HepG2 (cell line): ENCODE data around the gene PBX4. TPM values are rescaled to one million over a fixed set of nuclear protein-coding genes. Genes with fewer than 3 reads are reported as not detected.
A peak's percentile ranks its signal among the peaks of the same experiment; 100 is the strongest.

Source experiments
- ATAC-seq: fragments of 200-7000 bp; cut with Tn5 transposase; 3 replicates; pipeline ENCODE4 v1.9.1; 2020; ENCODE audit warnings: mild to moderate bottlenecking, moderate library complexity
- BruUV-seq: library from RNA; stranded (reverse); fragments of 400-500 nt; replicated peaks from 2 replicates; lab custom pipeline; 2021; lab: Mats Ljungman, UMichigan
- CTCF ChIA-PET: fragments of 300-600 bp; formaldehyde crosslinking; extraction: SDS; loops from one replicate; lab custom pipeline; 2021; ENCODE audit warnings: low total read pairs, inconsistent platforms, low intra/inter-chr PET ratio; lab: Yijun Ruan, JAX
- POLR2A ChIA-PET: fragments of 350-600 bp; sonication (Branson Sonifier 250); formaldehyde crosslinking; loops from one replicate; lab custom pipeline; 2020; ENCODE audit warnings: antibody characterized with exemption, inconsistent platforms; lab: Yijun Ruan, JAX
- DNase-seq: peaks from one replicate; pipeline ENCODE4 v3.0.0-alpha.2; 2015; ENCODE audit warnings: low spot score
- FAIRE-seq: peaks from 3 replicates; lab custom pipeline; 2011; peaks lifted over from hg19 to GRCh38; lab: Jason Lieb, UNC
- H2AFZ ChIP-seq: one replicate; pipeline ENCODE4 v1.6.1; 2011; ENCODE audit warnings: low read length, inconsistent platforms
- H3K27ac ChIP-seq: fragments of 300-600 bp; 3 replicates; pipeline ENCODE4 v1.8.0; 2011; ENCODE audit warnings: mixed run types, mild to moderate bottlenecking, mixed read lengths, low read length, inconsistent platforms; ENCODE audit not compliant: insufficient read depth; ENCODE audit errors: extremely low read length
- H3K27me3 ChIP-seq, 2 experiments: fragments of 200-600 bp in 1 of 2; 2 replicates in 1 of 2; 3 replicates in 1 of 2; pipeline versions ENCODE4 v1.6.0 to v1.8.0; 2011; ENCODE audit warnings: low read length in 2 of 2, mild to moderate bottlenecking in 2 of 2, moderate library complexity in 2 of 2, inconsistent platforms in 1 of 2; ENCODE audit not compliant: insufficient read depth in 2 of 2, control insufficient read depth in 1 of 2
- H3K36me3 ChIP-seq, 2 experiments: fragments of 200-600 bp in 1 of 2; replicated peaks in 1 of 2; 2 replicates in 1 of 2; 3 replicates in 1 of 2; pipeline versions ENCODE4 v1.5.1 to v1.8.0; 2011; ENCODE audit warnings: low read length in 2 of 2, inconsistent platforms in 1 of 2; ENCODE audit not compliant: insufficient read depth in 2 of 2, control insufficient read depth in 1 of 2
- H3K4me1 ChIP-seq: 2 replicates; pipeline ENCODE4 v1.5.1; 2012; ENCODE audit warnings: low read length, inconsistent platforms; ENCODE audit not compliant: insufficient read depth
- H3K4me2 ChIP-seq: 2 replicates; pipeline ENCODE4 v1.6.0; 2011; ENCODE audit warnings: low read depth, low read length, inconsistent platforms
- H3K4me3 ChIP-seq, 3 experiments: fragments of 200-600 bp in 1 of 3; sonication (generic), shearing (Covaris generic) in 1 of 3; replicated peaks in 1 of 3; 2 replicates each; pipeline ENCODE4 v1.5.1; 2011 to 2016; ENCODE audit warnings: low read length in 3 of 3, inconsistent platforms in 2 of 3, low read depth in 2 of 3, mild to moderate bottlenecking in 2 of 3, control low read depth in 1 of 3, mixed read lengths in 1 of 3; ENCODE audit not compliant: insufficient read depth in 1 of 3
- H3K79me2 ChIP-seq: one replicate; pipeline ENCODE4 v1.6.1; 2011; ENCODE audit warnings: low read length, inconsistent platforms; ENCODE audit not compliant: insufficient read depth
- H3K9ac ChIP-seq: 2 replicates; pipeline ENCODE4 v1.6.0; 2011; ENCODE audit warnings: mild to moderate bottlenecking, low read depth, low read length, inconsistent platforms; ENCODE audit not compliant: insufficient read depth
- H3K9me3 ChIP-seq: 2 replicates; pipeline ENCODE4 v1.5.1; 2012; ENCODE audit warnings: mild to moderate bottlenecking, low read length
- H4K20me1 ChIP-seq: 2 replicates; pipeline ENCODE4 v1.6.0; 2011; ENCODE audit warnings: inconsistent platforms, mild to moderate bottlenecking, low read length, moderate library complexity; ENCODE audit not compliant: insufficient read depth
- ASH2L ChIP-seq: fragments of 300-600, 200-600 bp; sonication (generic); IDR thresholded peaks from 2 replicates; pipeline ENCODE4 v1.7.0; 2017; ENCODE audit warnings: low read depth, mild to moderate bottlenecking, moderate library complexity, mixed read lengths, low read length; ENCODE audit not compliant: insufficient read length
- ETV5 ChIP-seq: IDR thresholded peaks from 2 replicates; pipeline ENCODE4 v1.6.1; 2018; ENCODE audit warnings: missing biosample characterization, missing genetic modification reagents, inconsistent platforms, borderline replicate concordance
- FUBP1 ChIP-seq: sonication (generic); formaldehyde crosslinking; IDR thresholded peaks from 2 replicates; pipeline ENCODE4 v1.5.1; 2020; ENCODE audit warnings: missing genetic modification reagents, mild to moderate bottlenecking, borderline replicate concordance
- KDM6A ChIP-seq: IDR thresholded peaks from 2 replicates; pipeline ENCODE4 v1.6.1; 2016; ENCODE audit warnings: low read depth
- NR2F1 ChIP-seq, 2 experiments: fragments of 450-650 bp in 1 of 2; formaldehyde crosslinking in 1 of 2; IDR thresholded peaks; 2 replicates each; pipeline versions ENCODE4 v1.5.0 to v1.6.1; 2016 to 2020; ENCODE audit warnings: mild to moderate bottlenecking in 1 of 2, missing compliant biosample characterization in 1 of 2, missing genetic modification reagents in 1 of 2, moderate library complexity in 1 of 2
- SOX13 ChIP-seq, 3 experiments: fragments of 450-650 bp in 1 of 3; sonication (generic) in 1 of 3; formaldehyde crosslinking in 1 of 3; IDR thresholded peaks in 2 of 3; conservative IDR thresholded peaks in 1 of 3; 2 replicates each; pipeline versions ENCODE4 v1.5.0 to v1.6.1; 2016 to 2020; ENCODE audit warnings: antibody characterized with exemption in 1 of 3, mild to moderate bottlenecking in 1 of 3, missing compliant biosample characterization in 1 of 3, missing genetic modification reagents in 1 of 3, moderate library complexity in 1 of 3
- SP140L ChIP-seq: sonication (generic); formaldehyde crosslinking; IDR thresholded peaks from 2 replicates; pipeline ENCODE4 v1.4.0; 2020; ENCODE audit warnings: missing genetic modification reagents, borderline replicate concordance
- TCF7 ChIP-seq: sonication (generic); IDR thresholded peaks from 2 replicates; pipeline ENCODE4 v1.6.1; 2016; ENCODE audit warnings: antibody characterized with exemption, low read depth
- ZMYM3 ChIP-seq: sonication (generic); formaldehyde crosslinking; IDR thresholded peaks from 2 replicates; pipeline ENCODE4 v1.5.1; 2020; ENCODE audit warnings: mild to moderate bottlenecking, missing genetic modification reagents
- ZNF280B ChIP-seq: sonication (generic); formaldehyde crosslinking; IDR thresholded peaks from 2 replicates; pipeline ENCODE4 v1.5.0; 2020; ENCODE audit warnings: missing genetic modification reagents, mild to moderate bottlenecking, borderline replicate concordance
- ZNF850 ChIP-seq: sonication (generic); formaldehyde crosslinking; conservative IDR thresholded peaks from 2 replicates; pipeline ENCODE4 v1.9.0; 2021; ENCODE audit warnings: mild to moderate bottlenecking, missing genetic modification reagents
- WGBS: methylation state at CpG from one replicate; pipeline ENCODE4 v1.1.6; 2017; ENCODE audit warnings: low lambda C conversion rate; 5-methylcytosine and 5-hydroxymethylcytosine counted together
- in situ Hi-C: cut with HindIII; loops from 2 replicates; pipeline ENCODE4 v1.10.0; 2017; ENCODE audit warnings: low pct_unique_long_range_greater_than_20kb; ENCODE audit not compliant: extremely low pct_ligation_motif_present
- intact Hi-C: fragments of 100-400 bp; cut with micrococcal nuclease; formaldehyde crosslinking; loops from one replicate; pipeline ENCODE4 v1.10.0; 2022; ENCODE audit not compliant: unreplicated experiment
- polyA plus RNA-seq, 8 experiments: library from polyadenylated mRNA; depleted of rRNA in 3 of 8; stranded (reverse) in 7 of 8; unstranded in 1 of 8; fragments of >200 nt; fragmentation: Illumina TruSeq in 4 of 8; extraction: Trizol in 4 of 8; gene quantifications; 2 replicates each; pipeline versions ENCODE4 v1.2.1 to v1.2.3, GENCODE V29; 2011 to 2016; ENCODE audit warnings: low read depth in 4 of 8, missing spikeins in 1 of 8, mixed read lengths in 1 of 8; ENCODE audit not compliant: insufficient read depth in 1 of 8
- total RNA-seq, 5 experiments: library from RNA; depleted of rRNA; stranded (reverse); fragments of >200 nt; fragmentation: Illumina TruSeq; extraction: Trizol; gene quantifications; 2 replicates each; pipeline ENCODE4 v1.2.3, GENCODE V29; 2016; ENCODE audit warnings: low read depth in 1 of 5
- TF ChIP-seq, protein P1 (sequence below): sonication (generic); formaldehyde crosslinking; IDR thresholded peaks from 2 replicates; pipeline ENCODE4 v1.4.0; 2020; ENCODE audit warnings: missing genetic modification reagents
- TF ChIP-seq, protein P2 (sequence below): sonication (generic); formaldehyde crosslinking; IDR thresholded peaks from 2 replicates; pipeline ENCODE4 v1.4.0; 2020; ENCODE audit warnings: missing genetic modification reagents

Gene PBX4
- total and polyA plus RNA-seq, 2 of the 13 experiments (the other 11 are each of a cell fraction or from before 2014, with no cell fraction given), result not detected

- TF ChIP-seq SOX13 (IDR thresholded peaks at IDR 0.05), result no peak
- peak in 1 of 2 experiments; percentile 24; a peak in 1 of 4 replicates for TF ChIP-seq SOX13 (CRISPR knock-in tag; conservative IDR thresholded peaks at IDR 0.05 in 1 of 2, IDR thresholded peaks at IDR 0.05 in 1 of 2)
- peak; percentile 70; the same call in 1 of the 2 replicates for TF ChIP-seq ETV5 (CRISPR knock-in tag)
- TF ChIP-seq, protein P1, sequence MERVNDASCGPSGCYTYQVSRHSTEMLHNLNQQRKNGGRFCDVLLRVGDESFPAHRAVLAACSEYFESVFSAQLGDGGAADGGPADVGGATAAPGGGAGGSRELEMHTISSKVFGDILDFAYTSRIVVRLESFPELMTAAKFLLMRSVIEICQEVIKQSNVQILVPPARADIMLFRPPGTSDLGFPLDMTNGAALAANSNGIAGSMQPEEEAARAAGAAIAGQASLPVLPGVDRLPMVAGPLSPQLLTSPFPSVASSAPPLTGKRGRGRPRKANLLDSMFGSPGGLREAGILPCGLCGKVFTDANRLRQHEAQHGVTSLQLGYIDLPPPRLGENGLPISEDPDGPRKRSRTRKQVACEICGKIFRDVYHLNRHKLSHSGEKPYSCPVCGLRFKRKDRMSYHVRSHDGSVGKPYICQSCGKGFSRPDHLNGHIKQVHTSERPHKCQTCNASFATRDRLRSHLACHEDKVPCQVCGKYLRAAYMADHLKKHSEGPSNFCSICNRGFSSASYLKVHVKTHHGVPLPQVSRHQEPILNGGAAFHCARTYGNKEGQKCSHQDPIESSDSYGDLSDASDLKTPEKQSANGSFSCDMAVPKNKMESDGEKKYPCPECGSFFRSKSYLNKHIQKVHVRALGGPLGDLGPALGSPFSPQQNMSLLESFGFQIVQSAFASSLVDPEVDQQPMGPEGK (CRISPR knock-in tag), result no peak
These were observed 16.3 kb downstream of the PBX4 start (continued) for GRCh38 chr19:19602136-19602712.

DNA sequence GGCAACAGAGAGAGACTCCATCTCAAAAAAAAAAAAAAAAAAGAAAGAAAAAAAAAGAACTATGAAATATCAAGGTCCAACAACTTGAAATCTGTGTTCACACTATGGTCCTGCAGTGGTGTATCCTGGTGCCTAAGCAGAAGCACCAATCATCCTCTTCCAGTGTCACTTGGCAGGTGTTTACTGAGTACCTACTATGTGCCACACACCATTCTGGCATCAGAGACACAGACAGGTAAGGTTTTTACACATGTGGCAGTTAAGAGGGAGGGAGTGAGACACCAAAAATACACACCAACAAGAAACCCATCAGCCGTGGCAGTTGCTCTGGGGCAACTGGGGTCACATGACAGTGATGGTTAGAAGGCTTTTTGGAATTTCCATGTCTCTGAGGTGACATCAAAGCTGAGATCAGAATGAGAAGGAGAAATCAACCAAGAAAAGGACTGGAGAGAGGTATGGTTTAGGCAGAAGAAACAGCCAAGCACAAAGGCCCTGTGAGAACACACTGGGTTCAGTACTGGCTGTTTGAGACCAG, 17.6 kb downstream of the PBX4 start:
- BruUV-seq, result no TSS peak
- ChIA-PET POLR2A (no interaction called here), CTCF (no interaction called here)
- in situ Hi-C loops (no loop called here), intact Hi-C loops (no loop called here)
- ATAC-seq (no peak), DNase-seq (no peak), FAIRE-seq (no peak)
- Histone ChIP-seq H3K79me2 (no peaks in the 10 kb centered on the region), H3K9me3 (no peaks in the 10 kb centered on the region), H2AFZ (no peak overlapping the region), H3K4me2 (no peak overlapping the region), H4K20me1 (no peaks in the 10 kb centered on the region), H3K27me3 (no peaks in the 10 kb centered on the region), H3K36me3 (no peaks in the 10 kb centered on the region), H3K27ac (no peak overlapping the region), H3K4me1 (peaks cover 22% of the 10 kb centered on the region), H3K9ac (no peak overlapping the region), H3K4me3 (no peak overlapping the region)
- 21% methylated on average over 1 of the region's 1 CpG for WGBS
- no peak for TF ChIP-seq ZNF280B (CRISPR knock-in tag)
- no peak for TF ChIP-seq FUBP1 (CRISPR knock-in tag)
- no peak for TF ChIP-seq NR2F1 (CRISPR knock-in tag; IDR thresholded peaks at IDR 0.05)
- TF ChIP-seq SP140L, result no peak
- TF ChIP-seq ZNF850 (CRISPR knock-in tag), result no peak
- no peak for TF ChIP-seq TCF7
- TF ChIP-seq ASH2L, result no peak
- no peak for TF ChIP-seq KDM6A
- TF ChIP-seq ZMYM3, result no peak
- TF ChIP-seq, protein P2, sequence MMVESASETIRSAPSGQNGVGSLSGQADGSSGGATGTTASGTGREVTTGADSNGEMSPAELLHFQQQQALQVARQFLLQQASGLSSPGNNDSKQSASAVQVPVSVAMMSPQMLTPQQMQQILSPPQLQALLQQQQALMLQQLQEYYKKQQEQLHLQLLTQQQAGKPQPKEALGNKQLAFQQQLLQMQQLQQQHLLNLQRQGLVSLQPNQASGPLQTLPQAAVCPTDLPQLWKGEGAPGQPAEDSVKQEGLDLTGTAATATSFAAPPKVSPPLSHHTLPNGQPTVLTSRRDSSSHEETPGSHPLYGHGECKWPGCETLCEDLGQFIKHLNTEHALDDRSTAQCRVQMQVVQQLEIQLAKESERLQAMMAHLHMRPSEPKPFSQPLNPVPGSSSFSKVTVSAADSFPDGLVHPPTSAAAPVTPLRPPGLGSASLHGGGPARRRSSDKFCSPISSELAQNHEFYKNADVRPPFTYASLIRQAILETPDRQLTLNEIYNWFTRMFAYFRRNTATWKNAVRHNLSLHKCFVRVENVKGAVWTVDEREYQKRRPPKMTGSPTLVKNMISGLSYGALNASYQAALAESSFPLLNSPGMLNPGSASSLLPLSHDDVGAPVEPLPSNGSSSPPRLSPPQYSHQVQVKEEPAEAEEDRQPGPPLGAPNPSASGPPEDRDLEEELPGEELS, result no peak
